Activated naive CD4-positive, alpha-beta T cell treated with anti-CD3 and anti-CD28 coated beads, Interleukin-2, amount 50 U/mL, for 72 hours (primary cell): ENCODE measurements around the gene KLHL6. TPM values are rescaled to one million over a fixed set of nuclear protein-coding genes. Genes with fewer than 3 reads are reported as not detected.
"Not testable (repeated sequence)": the region's sequence is repeated elsewhere in the genome, so short reads cannot be mapped to it uniquely, and the experiment has no call there.

Source experiments
- ATAC-seq, 2 donors: fragments of 150-1000 bp; cut with Tn5 transposase; 2 replicates each; pipeline ENCODE4 v1.10.0; 2021; ENCODE audit warnings: mild to moderate bottlenecking in 2 of 2, moderate library complexity in 2 of 2
- DNase-seq, 2 donors: peaks; one replicate each; pipeline ENCODE4 v3.0.0; 2021 to 2022; ENCODE audit warnings: low spot score in 2 of 2
- H3K27ac Mint-ChIP-seq, 2 donors: one replicate each; pipeline ENCODE4 v1.8.0; 2022; ENCODE audit warnings: mild to moderate bottlenecking in 2 of 2, mixed read lengths in 2 of 2
- H3K36me3 Mint-ChIP-seq, 2 donors: one replicate each; pipeline ENCODE4 v1.8.0; 2022; ENCODE audit warnings: mixed read lengths in 2 of 2
- H3K9me3 Mint-ChIP-seq, 2 donors: one replicate each; pipeline ENCODE4 v1.8.0; 2022; ENCODE audit warnings: mixed read lengths in 2 of 2
- total RNA-seq, 2 donors: library from RNA; stranded (reverse); gene quantifications; one replicate each; pipeline ENCODE4 v1.2.3, GENCODE V29; 2022

Gene KLHL6
- total RNA-seq, 2 donors from 2014 or later = 47.0 to 72.9 TPM

- Mint-ChIP-seq H3K36me3 (peaks cover 16 to 19% of the 10 kb centered on the region in 2 donors), H3K9me3 (no peaks in the 10 kb centered on the region), H3K27ac (peak overlapping the region; percentile 51 to 59)
Observed at GRCh38 chr3:183488343-183488742, 67.2 kb downstream of the KLHL6 start.

GRCh38 chr3:183487896-183488295 lies 67.6 kb downstream of the KLHL6 start:
- DNase-seq (no peak), ATAC-seq (no peak)
- Mint-ChIP-seq H3K9me3 (no peaks in the 10 kb centered on the region), H3K27ac (peak overlapping the region in 1 of 2 donors; percentile 59), H3K36me3 (peaks cover 12 to 16% of the 10 kb centered on the region in 2 donors)

More at GRCh38 chr3:183488343-183488742, 67.2 kb downstream of the KLHL6 start:
- no peak for ATAC-seq
- DNase-seq = no peak

- no peak for DNase-seq
- H3K9me3 Mint-ChIP-seq = no peaks in the 10 kb centered on the region
Observed at GRCh38 chr3:183487016-183487415, 68.5 kb downstream of the KLHL6 start.

GRCh38 chr3:183486472-183486871 lies 69.0 kb downstream of the KLHL6 start:
- no peak for DNase-seq
- no peak for ATAC-seq
- Mint-ChIP-seq H3K27ac (peak overlapping the region; percentile 73 to 78), H3K36me3 (peaks cover 0 to 2% of the 10 kb centered on the region in 2 donors), H3K9me3 (no peaks in the 10 kb centered on the region)

More at GRCh38 chr3:183487016-183487415, 68.5 kb downstream of the KLHL6 start:
- Mint-ChIP-seq H3K27ac (peak overlapping the region in 1 of 2 donors; percentile 8), H3K36me3 (peaks cover 4 to 8% of the 10 kb centered on the region in 2 donors)
- ATAC-seq = no peak

GRCh38 chr3:183485585-183485984 lies 69.9 kb downstream of the KLHL6 start:
- H3K27ac Mint-ChIP-seq = peak overlapping the region; percentile 73 to 78

GRCh38 chr3:183485093-183485492 lies 70.4 kb downstream of the KLHL6 start:
- ATAC-seq (no peak), DNase-seq (no peak)
- H3K9me3 Mint-ChIP-seq = no peaks in the 10 kb centered on the region
- H3K36me3 Mint-ChIP-seq = no peaks in the 10 kb centered on the region
- H3K27ac Mint-ChIP-seq = peak overlapping the region; percentile 73 to 82

More at GRCh38 chr3:183485585-183485984, 69.9 kb downstream of the KLHL6 start:
- H3K9me3 Mint-ChIP-seq = no peaks in the 10 kb centered on the region
- ATAC-seq (no peak), DNase-seq (no peak)
- H3K36me3 Mint-ChIP-seq = no peaks in the 10 kb centered on the region

- Mint-ChIP-seq H3K27ac (peak overlapping the region in 1 of 2 donors; percentile 73), H3K9me3 (no peaks in the 10 kb centered on the region), H3K36me3 (no peaks in the 10 kb centered on the region)
- ATAC-seq (no peak), DNase-seq (no peak)
Observed at GRCh38 chr3:183484431-183485075, 71.0 kb downstream of the KLHL6 start.

GRCh38 chr3:183481582-183481981 lies 73.9 kb downstream of the KLHL6 start:
- ATAC-seq = peak; percentile 78 to 83
- H3K9me3 Mint-ChIP-seq = no peaks in the 10 kb centered on the region
- no peaks in the 10 kb centered on the region for H3K36me3 Mint-ChIP-seq
- DNase-seq = no peak
- H3K27ac Mint-ChIP-seq = peak overlapping the region in 1 of 2 donors; percentile 84

GRCh38 chr3:183478501-183478900 lies 77.0 kb downstream of the KLHL6 start:
- H3K9me3 Mint-ChIP-seq = no peaks in the 10 kb centered on the region
- ATAC-seq (no peak), DNase-seq (no peak)
- H3K27ac Mint-ChIP-seq = peak overlapping the region in 1 of 2 donors; percentile 50
- no peaks in the 10 kb centered on the region for H3K36me3 Mint-ChIP-seq

- no peak for ATAC-seq
- H3K9me3 Mint-ChIP-seq = no peaks in the 10 kb centered on the region
Observed at GRCh38 chr3:183477801-183478456, 77.6 kb downstream of the KLHL6 start.

GRCh38 chr3:183475764-183476162 lies 79.7 kb downstream of the KLHL6 start:
- DNase-seq, ATAC-seq, H3K36me3 Mint-ChIP-seq, H3K27ac Mint-ChIP-seq, H3K9me3 Mint-ChIP-seq: not testable (repeated sequence)

More at GRCh38 chr3:183477801-183478456, 77.6 kb downstream of the KLHL6 start:
- Mint-ChIP-seq H3K27ac (peak overlapping the region in 1 of 2 donors; percentile 50), H3K36me3 (no peaks in the 10 kb centered on the region)
- no peak for DNase-seq

- H3K27ac Mint-ChIP-seq = no peak overlapping the region
- no peaks in the 10 kb centered on the region for H3K36me3 Mint-ChIP-seq
- no peaks in the 10 kb centered on the region for H3K9me3 Mint-ChIP-seq
- no peak for ATAC-seq
- no peak for DNase-seq
Observed at GRCh38 chr3:183475016-183475763, 80.3 kb downstream of the KLHL6 start.

- Mint-ChIP-seq H3K27ac (peak overlapping the region in 1 of 2 donors; percentile 26), H3K36me3 (no peaks in the 10 kb centered on the region), H3K9me3 (no peaks in the 10 kb centered on the region)
- ATAC-seq (no peak), DNase-seq (no peak)
Observed at GRCh38 chr3:183473969-183474368, 81.5 kb downstream of the KLHL6 start.

GRCh38 chr3:183472155-183472554 lies 83.4 kb downstream of the KLHL6 start:
- H3K36me3 Mint-ChIP-seq = no peaks in the 10 kb centered on the region
- H3K27ac Mint-ChIP-seq = no peak overlapping the region
- ATAC-seq (no peak), DNase-seq (no peak)
- no peaks in the 10 kb centered on the region for H3K9me3 Mint-ChIP-seq

- Mint-ChIP-seq H3K36me3 (no peaks in the 10 kb centered on the region), H3K9me3 (no peaks in the 10 kb centered on the region), H3K27ac (peak overlapping the region; percentile 75 to 94)
- ATAC-seq = peak in 1 of 2 donors; percentile 81
- DNase-seq = no peak
Observed at GRCh38 chr3:183468424-183468823, 87.1 kb downstream of the KLHL6 start.

- no peak for ATAC-seq
- no peak for DNase-seq
- H3K9me3 Mint-ChIP-seq = no peaks in the 10 kb centered on the region
Observed at GRCh38 chr3:183466575-183466974, 88.9 kb downstream of the KLHL6 start.

GRCh38 chr3:183465710-183466109 lies 89.8 kb downstream of the KLHL6 start:
- DNase-seq, H3K9me3 Mint-ChIP-seq, H3K36me3 Mint-ChIP-seq, H3K27ac Mint-ChIP-seq, ATAC-seq: not testable (repeated sequence)

More at GRCh38 chr3:183466575-183466974, 88.9 kb downstream of the KLHL6 start:
- Mint-ChIP-seq H3K36me3 (no peaks in the 10 kb centered on the region), H3K27ac (no peak overlapping the region)
